Dedifferentiated amniotic fluid mesenchymal stem cell (primary cell): Measurements from ENCODE around the gene IKBKE.

Source experiments
- DNase-seq: peaks from one replicate; pipeline ENCODE4 v3.0.0-alpha.2; 2016; ENCODE audit errors: extremely low spot score

The IKBKE gene

DNA sequence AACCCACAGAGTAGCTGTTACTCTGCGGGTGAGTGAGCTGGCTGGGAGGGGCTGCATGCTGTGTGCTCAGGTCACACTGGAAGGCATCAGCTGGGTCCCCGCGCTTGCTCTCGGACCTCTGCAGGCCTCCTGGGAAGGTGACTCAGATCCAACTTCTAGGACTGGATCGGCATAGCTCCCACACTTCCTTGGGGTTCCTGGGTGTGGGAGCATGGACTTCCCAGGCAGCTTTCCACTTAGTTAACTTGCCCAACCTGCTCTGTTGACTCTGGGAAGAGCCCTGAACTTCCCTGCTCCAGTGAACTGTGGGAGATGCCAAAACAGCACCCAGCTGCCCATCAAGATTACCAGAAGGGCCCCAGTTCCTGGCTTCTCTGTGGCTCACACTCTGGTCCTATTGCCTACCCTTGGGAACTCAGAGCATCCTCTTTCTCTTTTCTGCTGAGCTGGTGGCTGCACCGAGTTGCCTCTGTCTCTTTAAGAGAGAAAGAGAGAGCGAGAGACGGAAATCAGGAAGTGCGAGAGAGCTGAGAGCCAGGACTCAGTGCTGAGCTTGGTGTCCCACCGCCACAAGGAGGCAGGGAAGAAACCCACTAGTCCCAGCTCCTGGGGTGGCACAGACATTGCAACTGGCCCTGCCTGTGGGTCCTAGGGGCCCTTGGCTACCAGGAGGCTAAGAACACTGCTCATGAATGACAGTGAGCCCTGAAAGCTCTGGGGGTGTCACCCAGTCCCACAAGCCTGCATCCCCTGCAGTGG, at the start of gene IKBKE:
TSS of gene IKBKE (plus strand) at position 544 of the 759 bp plus-strand sequence. CDS start 2,752 bp downstream, outside the sequence.
- peak; percentile 54 for DNase-seq

- no peak for DNase-seq
Measured at GRCh38 chr1:206421616-206422340, 48.5 kb upstream of the IKBKE start.

DNA sequence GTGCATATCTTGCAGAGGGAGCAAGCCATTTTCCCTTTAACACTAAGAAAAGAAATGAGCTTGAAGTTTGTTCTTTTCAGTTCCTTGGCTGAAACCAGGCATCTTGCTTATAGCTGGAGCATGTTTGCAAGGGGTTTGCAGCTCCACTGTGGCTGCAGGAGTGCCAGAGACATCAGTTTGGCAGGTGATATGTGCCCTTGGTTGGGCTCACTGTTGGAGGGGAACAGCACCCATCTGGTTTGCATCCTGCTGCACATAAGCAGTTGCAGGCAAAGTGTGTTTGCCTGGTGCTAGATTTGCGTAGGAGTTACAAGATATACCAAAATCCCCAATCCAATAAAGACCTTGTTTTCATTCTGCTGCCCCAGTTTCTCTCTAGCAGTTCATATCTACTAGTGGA, 47.8 kb upstream of the IKBKE start:
- DNase-seq = no peak

GRCh38 chr1:206427291-206427690, 43.0 kb upstream of the IKBKE start:
- no peak for DNase-seq

GRCh38 chr1:206429421-206429820, 40.9 kb upstream of the IKBKE start:
- no peak for DNase-seq

- peak; percentile 78 for DNase-seq
Measured at GRCh38 chr1:206430031-206430983, 40.0 kb upstream of the IKBKE start.

DNA sequence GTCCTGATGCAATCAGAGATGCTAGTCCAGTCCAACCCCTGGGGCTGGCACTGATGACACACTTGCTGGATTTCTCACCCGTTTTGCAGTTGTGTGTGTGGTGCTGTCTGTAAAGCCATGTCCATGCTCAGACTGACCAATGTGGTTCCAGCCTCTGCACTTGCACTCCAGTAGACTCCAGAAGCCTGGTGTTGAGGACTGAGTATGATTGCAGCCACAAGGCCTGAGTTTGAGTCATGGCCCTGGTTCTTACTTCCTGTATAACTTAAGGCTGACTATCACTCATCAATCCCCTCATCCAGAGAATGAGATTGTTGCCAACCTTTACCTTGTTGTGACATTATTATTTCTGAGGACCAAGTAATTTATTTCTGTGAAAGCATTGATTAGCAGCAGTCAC, 34.8 kb upstream of the IKBKE start:
- no peak for DNase-seq

- DNase-seq = no peak
Measured at GRCh38 chr1:206438554-206438953, 31.7 kb upstream of the IKBKE start.

DNA sequence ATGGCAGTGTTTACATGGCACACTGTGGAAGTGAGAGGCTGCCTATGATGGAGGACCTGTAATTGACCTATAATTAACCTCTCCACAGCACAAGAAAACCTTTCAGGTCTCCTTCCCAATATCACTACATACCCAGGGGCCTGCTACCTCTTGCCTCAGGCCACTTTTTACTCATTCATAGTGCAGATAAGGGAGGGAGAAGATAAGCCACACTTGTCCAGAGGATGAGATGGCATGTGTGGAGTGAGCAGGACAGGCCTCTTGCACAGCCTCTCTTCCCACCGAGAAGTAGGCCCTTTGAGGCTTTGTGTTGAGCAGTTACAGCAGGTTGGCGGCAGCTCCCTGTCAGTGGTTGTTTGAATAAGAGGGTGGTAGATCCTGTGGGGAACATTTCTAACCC, 31.1 kb upstream of the IKBKE start:
- DNase-seq = no peak

GRCh38 chr1:206441336-206441967, 28.8 kb upstream of the IKBKE start:
- no peak for DNase-seq

- no peak for DNase-seq
Measured at GRCh38 chr1:206442101-206442500, 28.2 kb upstream of the IKBKE start.

- DNase-seq = no peak
Measured at GRCh38 chr1:206445116-206445515, 25.2 kb upstream of the IKBKE start.

GRCh38 chr1:206445911-206446356, 24.3 kb upstream of the IKBKE start:
- DNase-seq = no peak

DNA sequence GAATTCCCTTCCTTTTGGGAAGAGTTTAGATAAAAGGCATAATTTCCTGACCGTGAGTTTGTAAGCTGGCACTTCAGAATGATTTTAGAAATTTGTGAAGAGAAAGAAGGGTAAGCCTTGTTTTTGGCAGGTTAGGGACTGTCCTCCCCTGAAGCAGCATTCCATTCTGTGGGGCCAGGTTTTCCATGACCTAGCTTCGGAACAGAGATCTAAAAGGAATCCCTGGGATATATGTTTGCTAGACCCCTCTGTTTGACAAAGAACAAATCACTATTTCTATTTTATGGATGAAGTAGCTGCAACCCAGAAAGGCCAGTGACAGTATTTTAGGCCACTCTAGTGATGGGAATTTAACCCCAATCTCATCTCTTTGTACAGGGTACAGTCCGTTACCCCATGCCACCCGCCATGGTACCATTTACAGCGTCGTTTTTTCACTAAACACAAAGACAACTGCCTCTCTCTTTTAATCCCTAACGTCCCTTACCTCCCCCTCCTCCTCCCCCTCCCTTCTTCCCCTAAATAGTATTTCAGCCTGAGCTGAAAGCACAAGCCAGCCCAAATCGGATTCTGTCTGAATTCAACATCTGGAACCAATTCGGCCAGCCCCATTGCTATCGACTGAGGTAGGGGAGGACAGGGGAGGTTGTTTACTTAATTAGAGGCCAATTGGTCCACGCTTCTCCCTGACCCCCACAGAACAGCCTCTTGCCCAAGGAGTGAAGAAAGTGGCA, 23.4 kb upstream of the IKBKE start:
- DNase-seq = no peak

DNA sequence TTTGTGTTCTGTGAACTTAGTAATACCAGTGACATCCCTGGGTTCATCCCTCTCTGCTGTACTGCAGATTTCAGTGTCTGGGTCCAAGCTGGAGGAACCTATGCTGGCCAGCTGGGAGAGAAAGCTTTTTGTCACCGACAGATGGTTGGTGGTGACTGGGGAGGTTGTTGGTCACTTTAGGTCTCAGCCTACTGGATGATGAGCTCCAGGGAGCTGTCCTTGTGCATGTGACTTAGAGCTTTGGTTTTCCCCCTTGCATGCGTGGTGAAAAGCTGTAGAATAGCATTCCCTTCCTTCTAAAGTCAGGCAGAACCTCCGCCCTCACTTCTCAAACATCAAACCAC, 22.9 kb upstream of the IKBKE start:
- no peak for DNase-seq

GRCh38 chr1:206447792-206448191, 22.5 kb upstream of the IKBKE start:
- DNase-seq = no peak

DNA sequence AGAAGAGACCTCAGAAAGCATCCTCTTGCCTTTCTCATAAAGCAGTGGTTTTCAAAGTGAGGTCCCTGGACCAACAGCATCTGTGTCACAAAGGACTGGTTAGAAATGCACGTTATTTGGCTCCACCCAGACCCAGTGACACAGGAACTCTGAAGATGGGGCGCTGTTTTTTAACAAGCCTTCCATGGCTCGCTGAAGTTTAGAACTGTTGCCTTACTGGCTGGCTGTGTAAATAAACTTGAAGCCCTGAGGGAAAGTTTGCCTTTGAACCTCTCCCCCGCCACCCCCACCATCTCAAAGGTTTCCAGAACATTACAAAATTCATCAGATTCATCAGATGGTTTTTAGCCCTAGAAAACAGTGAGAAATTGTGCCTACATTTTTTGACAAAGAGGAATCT, 21.8 kb upstream of the IKBKE start:
- DNase-seq = no peak

- DNase-seq = no peak
Measured at GRCh38 chr1:206449565-206449964, 20.7 kb upstream of the IKBKE start.

- no peak for DNase-seq
Measured at GRCh38 chr1:206450281-206450680, 20.0 kb upstream of the IKBKE start.

- DNase-seq = no peak
Measured at GRCh38 chr1:206451134-206451686, 19.1 kb upstream of the IKBKE start.

- no peak for DNase-seq
Measured at GRCh38 chr1:206453111-206453510, 17.2 kb upstream of the IKBKE start.
